ENCODE results near the gene GYG1. TPM values are rescaled to one million over a fixed set of nuclear protein-coding genes. Genes with fewer than 3 reads are reported as not detected.
A peak's percentile ranks its signal among the peaks of the same experiment; 100 is the strongest.

The GYG1 gene
- total and polyA plus RNA-seq, 2 of the 8 experiments (the other 6 are each of a cell fraction or from before 2014, with no cell fraction given), result 19.4 to 34.2 TPM

GRCh38 chr3:148943506-148944205, 47.7 kb upstream of the GYG1 start (continued):
- TF ChIP-seq ATF3 (IDR thresholded peaks at IDR 0.05; ENCODE audit: insufficient read depth, low read depth, low read length) (no peak), MAFK (IDR thresholded peaks at IDR 0.05; ENCODE audit: low read depth, low read length) (peak; percentile 86), GTF2F1 (IDR thresholded peaks at IDR 0.05; ENCODE audit: borderline replicate concordance, low read depth, low read length) (no peak), EP300 (IDR thresholded peaks at IDR 0.05; ENCODE audit: borderline replicate concordance in 1 of 2, low read depth in 2 of 2, low read length in 2 of 2) (no peak), POLR2A (IDR thresholded peaks at IDR 0.05; ENCODE audit: control extremely low read depth in 1 of 2, low read depth in 2 of 2, low read length in 2 of 2) (no peak), TEAD4 (IDR thresholded peaks at IDR 0.05; ENCODE audit: low read depth, low read length) (no peak), KDM4A (IDR thresholded peaks at IDR 0.05; ENCODE audit: low read depth, low read length, severe bottlenecking) (no peak), ZNF274 (IDR thresholded peaks at IDR 0.05; ENCODE audit: borderline replicate concordance, extremely low read depth, low read length) (no peak), CTCF (IDR thresholded peaks at IDR 0.05; ENCODE audit: control extremely low read depth in 1 of 3, insufficient read depth in 1 of 3, low read depth in 1 of 3, low read length in 3 of 3) (peak in 2 of 3 experiments; percentile 57 to 59; a peak in 3 of 4 replicates), BACH1 (IDR thresholded peaks at IDR 0.05; ENCODE audit: low read length) (peak; percentile 89), PHF8 (conservative IDR thresholded peaks at IDR 0.05; ENCODE audit: low read depth, low read length) (no peak), JUN (IDR thresholded peaks at IDR 0.05; ENCODE audit: low read depth, low read length) (no peak; the same call in 1 of the 2 replicates), CREB1 (IDR thresholded peaks at IDR 0.05) (no peak), SP4 (IDR thresholded peaks at IDR 0.05; ENCODE audit: low read length) (no peak), YY1 (IDR thresholded peaks at IDR 0.05; ENCODE audit: low read depth, low read length) (no peak), RXRA (IDR thresholded peaks at IDR 0.05; ENCODE audit: insufficient read depth, low read depth, low read length) (no peak), ASH2L (IDR thresholded peaks at IDR 0.05; ENCODE audit: low read length) (no peak), POU5F1 (IDR thresholded peaks at IDR 0.05; ENCODE audit: low read depth, low read length) (no peak), POLR2AphosphoS5 (IDR thresholded peaks at IDR 0.05; ENCODE audit: low read depth, low read length) (no peak), JUND (IDR thresholded peaks at IDR 0.05; ENCODE audit: low read length) (peak; percentile 92), FOSL1 (IDR thresholded peaks at IDR 0.05; ENCODE audit: insufficient read depth, low read depth, low read length) (no peak), RBBP5 (IDR thresholded peaks at IDR 0.05; ENCODE audit: borderline replicate concordance, low read depth, low read length) (no peak), EZH2 (IDR thresholded peaks at IDR 0.05; ENCODE audit: low read depth, low read length, severe bottlenecking) (no peak)
